HepG2 (cell line): ENCODE data around the gene NRBP1. TPM values are rescaled to one million over a fixed set of nuclear protein-coding genes. Genes with fewer than 3 reads are reported as not detected.

Experiments
- ETV6 ChIP-seq: sonication (generic); formaldehyde crosslinking; conservative IDR thresholded peaks from 2 replicates; pipeline ENCODE4 v1.4.0; 2020; ENCODE audit warnings: missing genetic modification reagents
- FUBP1 ChIP-seq: sonication (generic); formaldehyde crosslinking; IDR thresholded peaks from 2 replicates; pipeline ENCODE4 v1.5.1; 2020; ENCODE audit warnings: missing genetic modification reagents, mild to moderate bottlenecking, borderline replicate concordance
- KAT7 ChIP-seq: IDR thresholded peaks from 2 replicates; pipeline ENCODE4 v1.6.1; 2018; ENCODE audit warnings: borderline replicate concordance, missing compliant biosample characterization
- MAFG ChIP-seq: sonication (generic); formaldehyde crosslinking; IDR thresholded peaks from 2 replicates; pipeline ENCODE4 v1.5.1; 2020; ENCODE audit warnings: mild to moderate bottlenecking, missing genetic modification reagents
- MTF1 ChIP-seq: sonication (generic); formaldehyde crosslinking; IDR thresholded peaks from 2 replicates; pipeline ENCODE4 v1.5.0; 2020; ENCODE audit warnings: missing genetic modification reagents
- PAF1 ChIP-seq: IDR thresholded peaks from 2 replicates; pipeline ENCODE4 v1.6.1; 2016; ENCODE audit warnings: missing genetic modification reagents, missing compliant biosample characterization
- PCBP1 ChIP-seq: fragments of 200-400 bp; formaldehyde crosslinking; IDR thresholded peaks from 2 replicates; pipeline ENCODE4 v1.6.1; 2017; ENCODE audit warnings: mild to moderate bottlenecking, low read depth, low read length, borderline replicate concordance
- SOX13 ChIP-seq, 3 experiments: fragments of 450-650 bp in 1 of 3; sonication (generic) in 1 of 3; formaldehyde crosslinking in 1 of 3; IDR thresholded peaks in 2 of 3; conservative IDR thresholded peaks in 1 of 3; 2 replicates each; pipeline versions ENCODE4 v1.5.0 to v1.6.1; 2016 to 2020; ENCODE audit warnings: antibody characterized with exemption in 1 of 3, mild to moderate bottlenecking in 1 of 3, missing compliant biosample characterization in 1 of 3, missing genetic modification reagents in 1 of 3, moderate library complexity in 1 of 3
- TOE1 ChIP-seq: sonication (generic); formaldehyde crosslinking; IDR thresholded peaks from 2 replicates; pipeline ENCODE4 v1.4.0; 2020; ENCODE audit warnings: mild to moderate bottlenecking, missing genetic modification reagents
- XBP1 ChIP-seq: sonication (generic); formaldehyde crosslinking; IDR thresholded peaks from 2 replicates; pipeline ENCODE4 v1.5.0; 2020; ENCODE audit warnings: missing genetic modification reagents
- ZNF318 ChIP-seq: sonication (generic); formaldehyde crosslinking; IDR thresholded peaks from 2 replicates; pipeline ENCODE4 v1.4.0; 2020; ENCODE audit warnings: mild to moderate bottlenecking, missing genetic modification reagents
- ZNF580 ChIP-seq: IDR thresholded peaks from 2 replicates; pipeline ENCODE4 v1.6.1; 2016; ENCODE audit warnings: low read depth, borderline replicate concordance
- ZNF616 ChIP-seq: sonication (generic); formaldehyde crosslinking; IDR thresholded peaks from 2 replicates; pipeline ENCODE4 v1.5.0; 2020; ENCODE audit warnings: low read depth, mild to moderate bottlenecking, missing genetic modification reagents
- ZNF674 ChIP-seq: sonication (generic); formaldehyde crosslinking; IDR thresholded peaks from 2 replicates; pipeline ENCODE4 v1.5.0; 2020; ENCODE audit warnings: low read depth, mild to moderate bottlenecking, missing genetic modification reagents
- polyA plus RNA-seq, 8 experiments: library from polyadenylated mRNA; depleted of rRNA in 3 of 8; stranded (reverse) in 7 of 8; unstranded in 1 of 8; fragments of >200 nt; fragmentation: Illumina TruSeq in 4 of 8; extraction: Trizol in 4 of 8; gene quantifications; 2 replicates each; pipeline versions ENCODE4 v1.2.1 to v1.2.3, GENCODE V29; 2011 to 2016; ENCODE audit warnings: low read depth in 4 of 8, missing spikeins in 1 of 8, mixed read lengths in 1 of 8; ENCODE audit not compliant: insufficient read depth in 1 of 8
- total RNA-seq, 5 experiments: library from RNA; depleted of rRNA; stranded (reverse); fragments of >200 nt; fragmentation: Illumina TruSeq; extraction: Trizol; gene quantifications; 2 replicates each; pipeline ENCODE4 v1.2.3, GENCODE V29; 2016; ENCODE audit warnings: low read depth in 1 of 5

Gene NRBP1
- total and polyA plus RNA-seq, 2 of the 13 experiments (the other 11 are each of a cell fraction or from before 2014, with no cell fraction given) = 165 to 240 TPM

DNA sequence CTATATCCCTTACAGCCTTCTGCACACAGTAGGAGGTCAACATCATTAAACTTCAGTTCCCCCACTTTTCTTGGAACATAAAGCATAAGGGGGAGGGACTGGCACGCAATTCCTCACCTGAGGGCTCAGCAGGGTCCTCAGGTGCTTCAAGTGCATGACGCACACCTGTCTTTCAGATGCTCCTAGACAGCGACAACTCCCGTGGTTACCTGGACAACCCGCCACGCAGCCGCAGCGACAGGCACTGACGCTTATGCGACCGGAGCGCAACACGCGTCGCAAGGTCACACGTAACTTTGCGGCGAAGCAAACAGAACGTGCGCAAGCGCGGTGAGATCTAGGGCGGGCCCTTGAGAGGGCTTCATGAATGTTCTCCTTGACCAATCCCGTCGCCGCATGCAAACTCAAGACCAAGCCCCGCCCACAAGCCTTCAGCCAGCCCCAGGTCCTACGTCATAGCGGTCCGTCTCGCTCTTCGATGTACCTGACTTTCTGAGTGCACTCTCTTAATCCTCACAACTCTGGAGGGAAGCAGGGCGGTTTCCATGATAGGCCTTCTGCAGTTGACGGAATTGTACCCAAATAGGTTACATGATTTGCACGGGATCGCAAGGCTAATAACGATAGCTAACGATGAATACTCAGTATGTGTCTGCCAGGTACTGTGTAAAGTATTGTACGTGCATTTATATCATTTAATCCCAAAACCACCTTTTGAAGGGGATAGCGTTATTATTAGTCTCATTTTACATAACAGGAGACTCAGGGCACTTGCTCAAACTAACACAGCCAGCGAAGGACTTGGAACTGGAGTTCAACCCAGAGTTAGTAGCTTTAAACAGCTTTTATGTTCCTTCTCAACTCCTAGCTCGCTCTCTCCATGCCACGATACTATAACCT is 61.3 kb downstream of the NRBP1 start, which contains the start of gene IFT172 (continued):
- peak; percentile 78; the same call in 1 of the 2 replicates for TF ChIP-seq ZNF318 (CRISPR knock-in tag)
- no peak for TF ChIP-seq XBP1 (CRISPR knock-in tag)
- no peak for TF ChIP-seq TOE1 (CRISPR knock-in tag)
- no peak for TF ChIP-seq ZNF674 (CRISPR knock-in tag)
- TF ChIP-seq ZNF616 (CRISPR knock-in tag) = peak; percentile 74; the same call in 1 of the 2 replicates
- TF ChIP-seq MAFG = no peak
- TF ChIP-seq PAF1 (CRISPR knock-in tag) = no peak
- TF ChIP-seq PCBP1 = no peak
- TF ChIP-seq ETV6 (CRISPR knock-in tag) = no peak
- TF ChIP-seq MTF1 = no peak
- no peak for TF ChIP-seq SOX13 (IDR thresholded peaks at IDR 0.05)
- TF ChIP-seq SOX13 (CRISPR knock-in tag; conservative IDR thresholded peaks at IDR 0.05 in 1 of 2, IDR thresholded peaks at IDR 0.05 in 1 of 2) = peak in 1 of 2 experiments; percentile 14; a peak in 1 of 4 replicates
- peak; percentile 64; the same call in 1 of the 2 replicates for TF ChIP-seq ZNF580 (CRISPR knock-in tag)
- TF ChIP-seq FUBP1 (CRISPR knock-in tag) = 0 out of 2 replicates have a peak, but pooled peaks have one; percentile 87
- no peak; the same call in 1 of the 2 replicates for TF ChIP-seq KAT7 (CRISPR knock-in tag)
